B cell (primary cell): ENCODE results near the gene PTPRC. TPM values are rescaled to one million over a fixed set of nuclear protein-coding genes. Genes with fewer than 3 reads are reported as not detected.

Experiments used
- ATAC-seq: fragments of 200-7000 bp; cut with Tn5 transposase; one replicate; pipeline ENCODE4 v1.10.0; 2021; ENCODE audit warnings: low read depth, mild to moderate bottlenecking, moderate number of reproducible peaks, moderate library complexity
- CTCF ChIA-PET: fragments of 350-600 bp; sonication (Branson Sonifier 250); formaldehyde crosslinking; loops from one replicate; lab custom pipeline; 2021; ENCODE audit warnings: antibody characterized with exemption, inconsistent platforms; lab: Charles Lee
- POLR2A ChIA-PET: fragments of 350-600 bp; sonication (Branson Sonifier 250); formaldehyde crosslinking; loops from one replicate; lab custom pipeline; 2021; ENCODE audit warnings: antibody characterized with exemption; lab: Charles Lee
- DNase-seq: peaks from one replicate; pipeline ENCODE4 v3.0.0; 2013
- H2AFZ ChIP-seq: 2 replicates; pipeline ENCODE4 v1.6.1; 2012; ENCODE audit warnings: mild to moderate bottlenecking, low read depth, low read length; ENCODE audit not compliant: insufficient read depth, poor library complexity, severe bottlenecking
- H3K27ac ChIP-seq, 2 donors: 1 replicate in 1 of 2; 2 replicates in 1 of 2; pipeline ENCODE4 v1.5.1; 2012 to 2013; ENCODE audit warnings: low read length in 2 of 2, mild to moderate bottlenecking in 2 of 2, moderate library complexity in 1 of 2
- H3K27me3 ChIP-seq, 4 experiments: fragments of 200-600 bp in 1 of 4; sonication (generic) in 1 of 4; replicated peaks in 1 of 4; 1 replicate in 2 of 4; 2 replicates in 2 of 4; pipeline versions ENCODE4 v1.6.1 to v1.7.0; 2013 to 2016; ENCODE audit warnings: low read length in 3 of 4, mild to moderate bottlenecking in 2 of 4, mixed read lengths in 1 of 4, moderate library complexity in 1 of 4; ENCODE audit not compliant: insufficient read depth in 4 of 4, control insufficient read depth in 3 of 4; ENCODE audit errors: control extremely low read depth in 1 of 4
- H3K36me3 ChIP-seq, 2 experiments: replicated peaks in 1 of 2; 1 replicate in 1 of 2; 2 replicates in 1 of 2; pipeline versions ENCODE4 v1.6.1 to v1.7.1; 2013; ENCODE audit warnings: low read length in 1 of 2; ENCODE audit not compliant: insufficient read depth in 2 of 2, control insufficient read depth in 1 of 2; ENCODE audit errors: control extremely low read depth in 1 of 2, extremely low read depth in 1 of 2
- H3K4me1 ChIP-seq, 2 donors: fragments of 200-600 bp in 1 of 2; sonication (generic) in 1 of 2; 1 replicate in 1 of 2; 2 replicates in 1 of 2; pipeline versions ENCODE4 v1.5.1 to v1.6.1; 2013 to 2017; ENCODE audit warnings: low read length in 2 of 2; ENCODE audit not compliant: control insufficient read depth in 2 of 2, insufficient read depth in 2 of 2
- H3K4me2 ChIP-seq: replicated peaks from 2 replicates; pipeline ENCODE3; 2012; ENCODE audit warnings: mild to moderate bottlenecking, low read depth, low read length; ENCODE audit not compliant: poor library complexity, severe bottlenecking
- H3K4me3 ChIP-seq, 5 experiments: fragments of 200-600 bp in 1 of 5; sonication (generic) in 1 of 5; 1 replicate in 3 of 5; 2 replicates in 2 of 5; pipeline versions ENCODE4 v1.5.1 to v1.7.0; 2011 to 2016; ENCODE audit warnings: low read length in 4 of 5, mild to moderate bottlenecking in 4 of 5, low read depth in 2 of 5, control low read depth in 1 of 5, moderate library complexity in 1 of 5; ENCODE audit not compliant: insufficient read depth in 1 of 5; ENCODE audit errors: control extremely low read depth in 1 of 5, extremely low read depth in 1 of 5
- H3K79me2 ChIP-seq: fragments of 200-600 bp; sonication (generic); one replicate; pipeline ENCODE4 v1.6.0; 2016; ENCODE audit warnings: low read length; ENCODE audit not compliant: control insufficient read depth, insufficient read depth
- H3K9ac ChIP-seq: fragments of 200-600 bp; sonication (generic); 2 replicates; pipeline ENCODE4 v1.6.1; 2017; ENCODE audit warnings: mild to moderate bottlenecking, low read length, moderate library complexity
- H3K9me3 ChIP-seq, 3 donors: one replicate each; pipeline versions ENCODE4 v1.6.1 to v1.7.1; 2013; ENCODE audit warnings: low read length in 2 of 3; ENCODE audit not compliant: control insufficient read depth in 2 of 3, insufficient read depth in 1 of 3; ENCODE audit errors: control extremely low read depth in 1 of 3
- H4K20me1 ChIP-seq: 2 replicates; pipeline ENCODE4 v1.6.0; 2012; ENCODE audit warnings: mild to moderate bottlenecking, low read length; ENCODE audit not compliant: insufficient read depth, control insufficient read depth, poor library complexity, severe bottlenecking
- H3K27ac Mint-ChIP-seq: one replicate; pipeline ENCODE4 v1.8.0; 2021; ENCODE audit warnings: mixed read lengths
- H3K27me3 Mint-ChIP-seq: one replicate; pipeline ENCODE4 v1.8.0; 2021; ENCODE audit warnings: mixed read lengths
- H3K4me1 Mint-ChIP-seq: one replicate; pipeline ENCODE4 v1.8.0; 2021; ENCODE audit warnings: mixed read lengths
- H3K4me3 Mint-ChIP-seq: one replicate; pipeline ENCODE4 v1.8.0; 2021; ENCODE audit warnings: mixed read lengths
- H3K9me3 Mint-ChIP-seq: one replicate; pipeline ENCODE4 v1.8.0; 2022; ENCODE audit warnings: mixed read lengths; ENCODE audit not compliant: insufficient read depth
- EZH2 ChIP-seq: IDR thresholded peaks from 2 replicates; pipeline ENCODE4 v1.6.1; 2012; ENCODE audit warnings: borderline replicate concordance, low read depth, mild to moderate bottlenecking, moderate library complexity, low read length; ENCODE audit not compliant: insufficient read depth, poor library complexity, severe bottlenecking
- whole genome bisulfite sequencing: methylation state at CpG from one replicate; pipeline ENCODE4 v1.1.5; 2013; ENCODE audit warnings: missing lambda C conversion rate; ENCODE audit not compliant: insufficient coverage; 5-methylcytosine and 5-hydroxymethylcytosine counted together
- intact Hi-C: fragments of 100-400 bp; cut with micrococcal nuclease; formaldehyde crosslinking; loops from one replicate; pipeline ENCODE4 v1.10.0; 2022
- polyA plus RNA-seq: library from polyadenylated mRNA; depleted of rRNA; stranded (reverse); fragments of >200 nt; gene quantifications from 2 replicates; pipeline ENCODE4 v1.2.3, GENCODE V29; 2012
- total RNA-seq, 2 donors: library from RNA; stranded (reverse); fragments of 120-200 nt in 1 of 2; gene quantifications; 1 replicate in 1 of 2; 2 replicates in 1 of 2; pipeline versions ENCODE4 v1.2.3 to v1.2.4, GENCODE V29; 2013 to 2022
- TF ChIP-seq, protein P1 (sequence below): fragments of 200-600 bp; IDR thresholded peaks from one replicate; pipeline ENCODE4 v1.8.0; 2022; ENCODE audit warnings: antibody characterized with exemption, mild to moderate bottlenecking

PTPRC gene
- total and polyA plus RNA-seq, 2 donors (not counting 1 experiment from before 2014, with no cell fraction given): 151 to 543 TPM

DNA sequence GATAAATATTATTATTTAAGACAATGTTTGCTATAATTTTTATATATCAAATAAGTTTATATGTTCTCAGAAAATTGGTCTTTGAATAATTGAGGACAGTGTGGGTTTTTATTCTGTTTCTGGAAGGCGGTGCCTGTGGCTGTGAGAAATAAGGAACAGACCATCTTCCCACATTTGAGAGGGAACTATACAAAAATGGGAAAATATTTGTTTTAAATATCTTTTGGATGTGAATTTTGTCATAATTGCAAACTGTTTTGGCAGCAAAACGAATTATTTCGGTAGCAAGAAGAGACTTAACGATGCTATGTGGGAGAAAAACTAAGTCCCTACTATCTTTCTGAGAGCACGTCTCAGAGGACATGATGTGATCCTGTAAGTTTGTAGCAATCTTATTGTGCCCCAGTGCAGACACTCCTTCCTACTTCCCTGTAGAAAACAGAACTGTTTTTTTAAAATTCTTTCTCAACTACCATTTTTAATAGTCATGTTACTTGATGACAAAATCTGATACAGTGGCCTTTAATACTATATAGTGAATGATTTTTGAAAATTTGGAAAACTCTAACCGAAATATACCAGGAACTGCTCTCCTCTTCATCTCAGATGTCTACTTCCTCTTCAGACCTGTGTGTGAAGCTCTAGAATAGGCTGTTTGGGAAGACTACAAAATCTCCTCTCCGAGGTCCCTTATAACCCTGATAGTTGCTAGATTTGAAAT lies 25.4 kb downstream of the PTPRC start:
- Histone ChIP-seq H3K9ac (peak overlapping the region; percentile 36), H3K4me1 (peaks cover 68 to 76% of the 10 kb centered on the region in 2 donors), H3K36me3 (peaks cover 21 to 43% of the 10 kb centered on the region in 2 experiments), H3K4me3 (peak overlapping the region in 2 of 5 experiments; percentile 8 to 30), H4K20me1 (peaks cover 4% of the 10 kb centered on the region), H3K79me2 (peaks cover 95% of the 10 kb centered on the region), H3K4me2 (peak overlapping the region; percentile 46), H3K9me3 (no peaks in the 10 kb centered on the region), H3K27me3 (no peaks in the 10 kb centered on the region), H3K27ac (peak overlapping the region; percentile 48 to 77), H2AFZ (no peak overlapping the region)
- peak overlapping the region; percentile 67 for H3K4me3 Mint-ChIP-seq
- peaks cover 78% of the 10 kb centered on the region for H3K4me1 Mint-ChIP-seq
- CTCF ChIA-PET: interaction anchor here (0.7 kb wide), 1 partner anchor 467 kb away, joined by 4 read pairs; no protein-coding TSS in a partner anchor
- ATAC-seq (peak; percentile 47), DNase-seq (peak; percentile 57)
- WGBS: 39% methylated on average over 4 of the region's 7 CpGs
- POLR2A ChIA-PET: no interaction called here
- peak overlapping the region; percentile 89 for H3K27ac Mint-ChIP-seq
- intact Hi-C loops: loop anchor here (2.0 kb wide), 1 partner anchor 15 kb away; no protein-coding TSS in a partner anchor
- no peaks in the 10 kb centered on the region for H3K9me3 Mint-ChIP-seq
- TF ChIP-seq EZH2: no peak
- TF ChIP-seq, protein P1, sequence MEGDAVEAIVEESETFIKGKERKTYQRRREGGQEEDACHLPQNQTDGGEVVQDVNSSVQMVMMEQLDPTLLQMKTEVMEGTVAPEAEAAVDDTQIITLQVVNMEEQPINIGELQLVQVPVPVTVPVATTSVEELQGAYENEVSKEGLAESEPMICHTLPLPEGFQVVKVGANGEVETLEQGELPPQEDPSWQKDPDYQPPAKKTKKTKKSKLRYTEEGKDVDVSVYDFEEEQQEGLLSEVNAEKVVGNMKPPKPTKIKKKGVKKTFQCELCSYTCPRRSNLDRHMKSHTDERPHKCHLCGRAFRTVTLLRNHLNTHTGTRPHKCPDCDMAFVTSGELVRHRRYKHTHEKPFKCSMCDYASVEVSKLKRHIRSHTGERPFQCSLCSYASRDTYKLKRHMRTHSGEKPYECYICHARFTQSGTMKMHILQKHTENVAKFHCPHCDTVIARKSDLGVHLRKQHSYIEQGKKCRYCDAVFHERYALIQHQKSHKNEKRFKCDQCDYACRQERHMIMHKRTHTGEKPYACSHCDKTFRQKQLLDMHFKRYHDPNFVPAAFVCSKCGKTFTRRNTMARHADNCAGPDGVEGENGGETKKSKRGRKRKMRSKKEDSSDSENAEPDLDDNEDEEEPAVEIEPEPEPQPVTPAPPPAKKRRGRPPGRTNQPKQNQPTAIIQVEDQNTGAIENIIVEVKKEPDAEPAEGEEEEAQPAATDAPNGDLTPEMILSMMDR: no peak
- H3K27me3 Mint-ChIP-seq: no peaks in the 10 kb centered on the region

- CTCF ChIA-PET: interaction anchor here (0.6 to 3.8 kb wide), 8 partner anchors 9 to 46 kb away, joined by 3 to 11 read pairs (median 4); no protein-coding TSS in a partner anchor
- DNase-seq (no peak), ATAC-seq (no peak)
- TF ChIP-seq, protein P1: no peak
- no peak for TF ChIP-seq EZH2
- H3K4me1 ChIP-seq: peaks cover 76 to 84% of the 10 kb centered on the region in 2 donors
- intact Hi-C loops: no loop called here
- no peak overlapping the region for H2AFZ ChIP-seq
- H4K20me1 ChIP-seq: peaks cover 14% of the 10 kb centered on the region
- no peak overlapping the region for H3K4me3 ChIP-seq
- peaks cover 94% of the 10 kb centered on the region for H3K79me2 ChIP-seq
- no peaks in the 10 kb centered on the region for H3K27me3 Mint-ChIP-seq
- H3K27ac Mint-ChIP-seq: peak overlapping the region; percentile 94
- peaks cover 84% of the 10 kb centered on the region for H3K4me1 Mint-ChIP-seq
- POLR2A ChIA-PET: interaction anchor here (0.8 to 2.0 kb wide), 4 partner anchors 12 to 69 kb away, joined by 3 to 7 read pairs (median 3); no protein-coding TSS in a partner anchor
- no peaks in the 10 kb centered on the region for H3K27me3 ChIP-seq
- H3K36me3 ChIP-seq: peaks cover 22 to 53% of the 10 kb centered on the region in 2 experiments
- H3K9me3 Mint-ChIP-seq: no peaks in the 10 kb centered on the region
- peaks cover 0 to under 1% (median 0%) of the 10 kb centered on the region in 3 donors for H3K9me3 ChIP-seq
- H3K4me2 ChIP-seq: no peak overlapping the region
- H3K27ac ChIP-seq: peak overlapping the region in 1 of 2 donors; percentile 72
- H3K9ac ChIP-seq: no peak overlapping the region
- H3K4me3 Mint-ChIP-seq: no peak overlapping the region
Measured at GRCh38 chr1:198667186-198667585, 28.3 kb downstream of the PTPRC start.
